Activated naive CD8-positive, alpha-beta T cell treated with anti-CD3 and anti-CD28 coated beads for 36 hours (primary cell): ENCODE data around the gene PPP2R1A. TPM values are rescaled to one million over a fixed set of nuclear protein-coding genes. Genes with fewer than 3 reads are reported as not detected.
"Not testable (repeated sequence)": the region's sequence is repeated elsewhere in the genome, so short reads cannot be mapped to it uniquely, and the experiment has no call there.

Experiments used
- DNase-seq: peaks from one replicate; pipeline ENCODE4 v3.0.0; 2021
- H3K27ac Mint-ChIP-seq: one replicate; pipeline ENCODE4 v1.8.0; 2022; ENCODE audit warnings: mild to moderate bottlenecking, moderate library complexity, mixed read lengths
- H3K27me3 Mint-ChIP-seq: one replicate; pipeline ENCODE4 v1.8.0; 2022; ENCODE audit warnings: mild to moderate bottlenecking, mixed read lengths
- H3K36me3 Mint-ChIP-seq: one replicate; pipeline ENCODE4 v1.8.0; 2021; ENCODE audit warnings: mild to moderate bottlenecking, mixed read lengths
- H3K4me1 Mint-ChIP-seq: one replicate; pipeline ENCODE4 v1.8.0; 2021; ENCODE audit warnings: mixed read lengths
- H3K4me3 Mint-ChIP-seq: one replicate; pipeline ENCODE4 v1.8.0; 2022; ENCODE audit warnings: mild to moderate bottlenecking, moderate library complexity, mixed read lengths
- H3K9me3 Mint-ChIP-seq: one replicate; pipeline ENCODE4 v1.8.0; 2022; ENCODE audit warnings: mixed read lengths
- total RNA-seq, 2 experiments: library from RNA; stranded (reverse); gene quantifications; one replicate each; pipeline ENCODE4 v1.2.3, GENCODE V29; 2021

Gene PPP2R1A
- total RNA-seq, 2 experiments from 2014 or later, result 222 to 244 TPM

- peaks cover 10% of the 10 kb centered on the region for H3K36me3 Mint-ChIP-seq
- not testable (repeated sequence) for H3K4me1 Mint-ChIP-seq, H3K27ac Mint-ChIP-seq, H3K9me3 Mint-ChIP-seq, H3K4me3 Mint-ChIP-seq
- DNase-seq, result peak; percentile 12
- peaks cover 12% of the 10 kb centered on the region for H3K27me3 Mint-ChIP-seq
These were observed 75.7 kb downstream of the PPP2R1A start for GRCh38 chr19:52265556-52265955.

- peak within 1 kb of the TSS; percentile 94 for H3K27ac Mint-ChIP-seq
- H3K4me3 Mint-ChIP-seq, result peak within 1 kb of the TSS; percentile 96
- peaks cover 27% of the 10 kb centered on the region for H3K9me3 Mint-ChIP-seq
- peaks cover 48% of the 10 kb centered on the region for H3K36me3 Mint-ChIP-seq
- H3K4me1 Mint-ChIP-seq, result peaks cover 21% of the 10 kb centered on the region
- peak; percentile 96 for DNase-seq
- no peaks in the 10 kb centered on the region for H3K27me3 Mint-ChIP-seq
These were observed 79.7 kb downstream of the PPP2R1A start, which contains the start of gene ZNF766 for GRCh38 chr19:52269338-52270261. Gene ZNF766 (plus strand): TSS chr19:52269587. CDS start chr19:52269614, 27 bp downstream.

GRCh38 chr19:52270266-52270885 lies 80.5 kb downstream of the PPP2R1A start:
- H3K9me3 Mint-ChIP-seq, result peaks cover 31% of the 10 kb centered on the region
- peak; percentile 6 for DNase-seq
- H3K4me1 Mint-ChIP-seq, result peaks cover 22% of the 10 kb centered on the region
- H3K27ac Mint-ChIP-seq, result peak overlapping the region; percentile 94
- no peaks in the 10 kb centered on the region for H3K27me3 Mint-ChIP-seq
- peak overlapping the region; percentile 96 for H3K4me3 Mint-ChIP-seq
- H3K36me3 Mint-ChIP-seq, result peaks cover 55% of the 10 kb centered on the region

GRCh38 chr19:52273301-52273700 lies 83.4 kb downstream of the PPP2R1A start:
- Mint-ChIP-seq H3K36me3 (peaks cover 80% of the 10 kb centered on the region), H3K27ac (no peak overlapping the region), H3K4me3 (no peak overlapping the region), H3K9me3 (peaks cover 41% of the 10 kb centered on the region), H3K4me1 (peaks cover 36% of the 10 kb centered on the region), H3K27me3 (no peaks in the 10 kb centered on the region)
- DNase-seq, result no peak

GRCh38 chr19:52274191-52274590 lies 84.3 kb downstream of the PPP2R1A start:
- Mint-ChIP-seq H3K9me3 (peaks cover 49% of the 10 kb centered on the region), H3K4me1 (peaks cover 41% of the 10 kb centered on the region), H3K27ac (no peak overlapping the region), H3K4me3 (no peak overlapping the region), H3K36me3 (peaks cover 89% of the 10 kb centered on the region), H3K27me3 (no peaks in the 10 kb centered on the region)
- no peak for DNase-seq

- Mint-ChIP-seq H3K27ac (no peak overlapping the region), H3K9me3 (peaks cover 49% of the 10 kb centered on the region), H3K4me3 (no peak overlapping the region), H3K27me3 (no peaks in the 10 kb centered on the region), H3K4me1 (peaks cover 35% of the 10 kb centered on the region), H3K36me3 (peaks cover 87% of the 10 kb centered on the region)
- no peak for DNase-seq
These were observed 86.1 kb downstream of the PPP2R1A start for GRCh38 chr19:52275988-52276387.

GRCh38 chr19:52277471-52277870 lies 87.6 kb downstream of the PPP2R1A start:
- H3K27ac Mint-ChIP-seq, result no peak overlapping the region
- peaks cover 88% of the 10 kb centered on the region for H3K36me3 Mint-ChIP-seq
- H3K27me3 Mint-ChIP-seq, result no peaks in the 10 kb centered on the region
- no peak for DNase-seq
- H3K4me1 Mint-ChIP-seq, result peaks cover 27% of the 10 kb centered on the region
- no peak overlapping the region for H3K4me3 Mint-ChIP-seq
- peaks cover 51% of the 10 kb centered on the region for H3K9me3 Mint-ChIP-seq

Other genes with a start within 250 kb of the PPP2R1A start
- gene ZNF350, start 203.2 kb upstream of the PPP2R1A start, total RNA-seq, result 10 to 100 TPM; 11.3 to 11.4 TPM
- gene ZNF615, start 181.8 kb upstream of the PPP2R1A start, total RNA-seq, result 1 to 10 TPM; 8.4 to 8.5 TPM
- gene ZNF614, start 161.7 kb upstream of the PPP2R1A start, total RNA-seq, result 10 to 100 TPM; 15.4 to 17.4 TPM
- gene ZNF432, start 141.2 kb upstream of the PPP2R1A start, total RNA-seq, result 10 to 100 TPM; 13.7 to 14.9 TPM
- gene ZNF841, start 94.3 kb upstream of the PPP2R1A start, total RNA-seq, result 10 to 100 TPM; 16.4 to 17.9 TPM
- gene ZNF616, start 50.1 kb upstream of the PPP2R1A start, total RNA-seq, result 1 to 10 TPM; 9.0 to 9.5 TPM
- gene ZNF836, start 18.4 kb upstream of the PPP2R1A start, total RNA-seq, result 10 to 100 TPM; 10.0 to 12.0 TPM
- 10 to 100 TPM; 28.6 to 31.4 TPM for gene ZNF766, start 79.5 kb downstream of the PPP2R1A start, total RNA-seq
- gene ZNF480, start 107.1 kb downstream of the PPP2R1A start, total RNA-seq, result 1 to 10 TPM; 5.7 to 6.4 TPM
- gene ZNF610, start 146.2 kb downstream of the PPP2R1A start, total RNA-seq, result 1 to 10 TPM; 2.4 to 2.9 TPM
- 10 to 100 TPM; 15.0 to 19.9 TPM for gene ZNF880, start 179.9 kb downstream of the PPP2R1A start, total RNA-seq
- gene ZNF528, start 207.8 kb downstream of the PPP2R1A start, total RNA-seq, result 10 to 100 TPM in 1 of 2 experiments, 1 to 10 TPM in 1; 9.4 to 11.2 TPM
- gene ZNF534, start 239.1 kb downstream of the PPP2R1A start, total RNA-seq, result not detected